ENCODE results near the gene MDM4. TPM values are rescaled to one million over a fixed set of nuclear protein-coding genes. Genes with fewer than 3 reads are reported as not detected.

Gene MDM4
- polyA plus RNA-seq, 2 of the 4 experiments (the other 2 are of a cell fraction): 4.6 to 48.9 TPM

DNA sequence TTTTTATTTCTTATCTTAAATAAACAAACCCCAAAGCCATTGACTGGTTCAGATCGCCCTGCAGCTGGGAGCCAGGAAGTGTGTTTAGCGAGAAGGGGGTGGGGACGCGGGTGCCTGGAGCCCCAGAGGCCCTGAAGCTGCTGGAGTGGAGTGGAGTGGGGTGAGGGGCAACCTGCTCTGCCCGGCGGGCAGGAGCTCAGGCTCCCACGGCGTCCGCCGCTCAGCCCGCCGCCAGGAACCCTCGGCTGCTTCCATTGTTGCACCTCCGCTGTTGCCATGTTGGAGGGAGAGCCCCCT is 22.3 kb upstream of the MDM4 start:
- H3K27ac ChIP-seq: peak overlapping the region; percentile 87 to 94
- POLR2A ChIA-PET: interaction anchor here (0.6 to 2.9 kb wide), 9 partner anchors 9 to 203 kb away, joined by 3 to 23 read pairs (median 5); partner anchors contain the start of gene MDM4
- peaks cover 24% of the 10 kb centered on the region; the same call in 2 of the 3 replicates for H3K4me1 ChIP-seq
- no peak for TF ChIP-seq CHD2 (IDR thresholded peaks at IDR 0.05; ENCODE audit: low read length, partially characterized antibody)
- no peak for TF ChIP-seq SMC3 (IDR thresholded peaks at IDR 0.05)
- no peak for TF ChIP-seq FOSL2 (IDR thresholded peaks at IDR 0.05)
- no peak for TF ChIP-seq FOSL2 (CRISPR knock-in tag; IDR thresholded peaks at IDR 0.05)
- TF ChIP-seq EHF (CRISPR knock-in tag; IDR thresholded peaks at IDR 0.05): no peak
- no peak for TF ChIP-seq FOSB (CRISPR knock-in tag; IDR thresholded peaks at IDR 0.05)
- TF ChIP-seq SREBF2 (IDR thresholded peaks at IDR 0.05): no peak
- TF ChIP-seq ZNF302 (CRISPR knock-in tag; IDR thresholded peaks at IDR 0.05): no peak
- no peak for TF ChIP-seq ZSCAN20 (CRISPR knock-in tag; IDR thresholded peaks at IDR 0.05)
- TF ChIP-seq KDM5A (IDR thresholded peaks at IDR 0.05): no peak
- TF ChIP-seq, protein P1, sequence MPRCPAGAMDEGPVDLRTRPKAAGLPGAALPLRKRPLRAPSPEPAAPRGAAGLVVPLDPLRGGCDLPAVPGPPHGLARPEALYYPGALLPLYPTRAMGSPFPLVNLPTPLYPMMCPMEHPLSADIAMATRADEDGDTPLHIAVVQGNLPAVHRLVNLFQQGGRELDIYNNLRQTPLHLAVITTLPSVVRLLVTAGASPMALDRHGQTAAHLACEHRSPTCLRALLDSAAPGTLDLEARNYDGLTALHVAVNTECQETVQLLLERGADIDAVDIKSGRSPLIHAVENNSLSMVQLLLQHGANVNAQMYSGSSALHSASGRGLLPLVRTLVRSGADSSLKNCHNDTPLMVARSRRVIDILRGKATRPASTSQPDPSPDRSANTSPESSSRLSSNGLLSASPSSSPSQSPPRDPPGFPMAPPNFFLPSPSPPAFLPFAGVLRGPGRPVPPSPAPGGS (IDR thresholded peaks at IDR 0.05): no peak
- TF ChIP-seq MAZ (IDR thresholded peaks at IDR 0.05; ENCODE audit: borderline replicate concordance, low read depth, low read length): no peak
- CTCF ChIA-PET: interaction anchor here (0.6 to 20.5 kb wide), 27 partner anchors 8 to 687 kb away, joined by 3 to 530 read pairs (median 5); partner anchors contain the start of gene MDM4
- FAIRE-seq (no peak), DNase-seq (ENCODE audit: low read depth in 1 of 2, low spot score in 1 of 2) (peak; percentile 45 to 58), ATAC-seq (peak; percentile 66 to 72; a peak in 5 of 6 replicates)
- WGBS (ENCODE audit: missing lambda C conversion rate): 3% methylated on average over 4 of the region's 14 CpGs
- H3K4me2 ChIP-seq: peak overlapping the region; percentile 94
- H3K9me3 ChIP-seq: no peaks in the 10 kb centered on the region
- H3K4me3 ChIP-seq: peak overlapping the region; percentile 70

DNA sequence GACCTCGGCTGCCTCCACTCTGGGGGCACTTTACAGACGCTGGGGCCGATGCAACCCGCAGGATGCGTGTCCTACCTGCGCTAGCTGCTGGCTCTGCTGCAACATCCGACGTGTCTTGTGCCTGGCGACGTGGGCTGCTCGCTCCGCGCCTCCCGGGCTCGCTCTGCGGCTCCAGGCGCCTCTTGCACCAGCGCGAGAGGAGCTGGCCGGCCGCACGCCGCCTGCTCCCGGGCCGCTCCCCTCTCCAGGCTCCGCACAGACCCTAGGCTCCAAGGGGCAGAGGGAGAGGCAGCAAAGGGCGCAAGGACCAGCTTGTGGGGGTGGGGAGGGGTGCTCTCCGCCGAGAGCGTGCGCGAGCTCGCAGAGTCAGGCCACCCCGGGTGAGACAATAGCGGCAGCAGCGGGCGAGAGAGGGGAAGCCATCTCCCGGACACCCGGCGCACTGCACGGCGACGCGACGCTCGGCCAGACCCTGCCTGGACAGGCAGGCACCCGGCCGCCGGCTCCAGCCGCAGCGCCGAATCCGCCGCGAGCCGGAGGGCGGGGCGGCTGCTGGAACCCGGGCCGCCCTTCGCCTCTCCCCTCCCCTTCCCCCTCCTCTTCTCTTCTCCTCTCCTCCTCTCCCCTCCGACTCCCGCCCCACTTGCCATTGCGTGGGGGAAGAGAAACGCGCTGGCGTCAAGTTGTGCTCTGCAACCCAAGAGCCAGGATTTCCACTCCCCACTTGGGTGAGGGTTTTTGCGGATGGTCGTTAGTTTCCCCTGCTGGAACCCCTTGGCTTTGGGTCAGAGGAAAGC is 21.7 kb upstream of the MDM4 start, which contains the start of gene PIK3C2B:
PIK3C2B (minus strand) TSS at position 525 of the 797 bp plus-strand sequence. CDS start 25,003 bp downstream, outside the sequence.
- peak; percentile 85 to 97 for DNase-seq (ENCODE audit: low read depth in 1 of 2, low spot score in 1 of 2)
- Histone ChIP-seq H3K27ac (peak within 1 kb of the TSS; percentile 87 to 94), H3K4me3 (peak within 1 kb of the TSS; percentile 70), H3K4me1 (peaks cover 24% of the 10 kb centered on the region; the same call in 2 of the 3 replicates), H3K9me3 (no peaks in the 10 kb centered on the region), H3K4me2 (peak within 1 kb of the TSS; percentile 94)
- no peak for FAIRE-seq
- 1% methylated on average over 34 of the region's 69 CpGs for WGBS (ENCODE audit: missing lambda C conversion rate)
- peak; percentile 95 to 97 for ATAC-seq
- CTCF ChIA-PET: interaction anchor here (0.6 to 20.5 kb wide), 28 partner anchors 8 to 687 kb away, joined by 3 to 530 read pairs (median 5); partner anchors contain the start of gene MDM4
- POLR2A ChIA-PET: interaction anchor here (0.8 to 2.9 kb wide), 9 partner anchors 9 to 117 kb away, joined by 3 to 23 read pairs (median 5); partner anchors contain the start of gene MDM4
- TF ChIP-seq RAD21 (conservative IDR thresholded peaks at IDR 0.05 in 1 of 2, IDR thresholded peaks at IDR 0.05 in 1 of 2) (peak; percentile 26 to 55; a peak in 3 of 5 replicates), NR3C1 (IDR thresholded peaks at IDR 0.05) (no peak), FOSL2 (IDR thresholded peaks at IDR 0.05) (no peak), FOSL2 (CRISPR knock-in tag; IDR thresholded peaks at IDR 0.05) (no peak), SMC3 (IDR thresholded peaks at IDR 0.05) (peak; percentile 55), RCOR1 (IDR thresholded peaks at IDR 0.05; ENCODE audit: low read depth, low read length) (no peak), JUN (IDR thresholded peaks at IDR 0.05) (peak in 1 of 2 experiments; percentile 73; a peak in 3 of 5 replicates), NFE2L2 (conservative IDR thresholded peaks at IDR 0.05; ENCODE audit: low read length) (no peak), EHF (CRISPR knock-in tag; IDR thresholded peaks at IDR 0.05) (no peak), FOXS1 (CRISPR knock-in tag; IDR thresholded peaks at IDR 0.05) (no peak), EP300 (IDR thresholded peaks at IDR 0.05) (no peak), ZFP36 (IDR thresholded peaks at IDR 0.05; ENCODE audit: borderline replicate concordance, partially characterized antibody) (no peak), HDAC2 (IDR thresholded peaks at IDR 0.05) (no peak), FOSB (CRISPR knock-in tag; IDR thresholded peaks at IDR 0.05) (no peak), KDM5A (IDR thresholded peaks at IDR 0.05) (no peak), NPAS2 (CRISPR knock-in tag; IDR thresholded peaks at IDR 0.05; ENCODE audit: borderline replicate concordance) (no peak)
- TF ChIP-seq, protein P2, sequence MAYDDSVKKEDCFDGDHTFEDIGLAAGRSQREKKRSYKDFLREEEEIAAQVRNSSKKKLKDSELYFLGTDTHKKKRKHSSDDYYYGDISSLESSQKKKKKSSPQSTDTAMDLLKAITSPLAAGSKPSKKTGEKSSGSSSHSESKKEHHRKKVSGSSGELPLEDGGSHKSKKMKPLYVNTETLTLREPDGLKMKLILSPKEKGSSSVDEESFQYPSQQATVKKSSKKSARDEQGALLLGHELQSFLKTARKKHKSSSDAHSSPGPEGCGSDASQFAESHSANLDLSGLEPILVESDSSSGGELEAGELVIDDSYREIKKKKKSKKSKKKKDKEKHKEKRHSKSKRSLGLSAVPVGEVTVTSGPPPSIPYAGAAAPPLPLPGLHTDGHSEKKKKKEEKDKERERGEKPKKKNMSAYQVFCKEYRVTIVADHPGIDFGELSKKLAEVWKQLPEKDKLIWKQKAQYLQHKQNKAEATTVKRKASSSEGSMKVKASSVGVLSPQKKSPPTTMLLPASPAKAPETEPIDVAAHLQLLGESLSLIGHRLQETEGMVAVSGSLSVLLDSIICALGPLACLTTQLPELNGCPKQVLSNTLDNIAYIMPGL (CRISPR knock-in tag; IDR thresholded peaks at IDR 0.05; ENCODE audit: borderline replicate concordance): no peak
- TF ChIP-seq, protein P3, sequence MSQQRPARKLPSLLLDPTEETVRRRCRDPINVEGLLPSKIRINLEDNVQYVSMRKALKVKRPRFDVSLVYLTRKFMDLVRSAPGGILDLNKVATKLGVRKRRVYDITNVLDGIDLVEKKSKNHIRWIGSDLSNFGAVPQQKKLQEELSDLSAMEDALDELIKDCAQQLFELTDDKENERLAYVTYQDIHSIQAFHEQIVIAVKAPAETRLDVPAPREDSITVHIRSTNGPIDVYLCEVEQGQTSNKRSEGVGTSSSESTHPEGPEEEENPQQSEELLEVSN (IDR thresholded peaks at IDR 0.05; ENCODE audit: borderline replicate concordance, low read depth): no peak; the same call in 1 of the 2 replicates
- TF ChIP-seq, protein P4, sequence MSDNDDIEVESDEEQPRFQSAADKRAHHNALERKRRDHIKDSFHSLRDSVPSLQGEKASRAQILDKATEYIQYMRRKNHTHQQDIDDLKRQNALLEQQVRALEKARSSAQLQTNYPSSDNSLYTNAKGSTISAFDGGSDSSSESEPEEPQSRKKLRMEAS (IDR thresholded peaks at IDR 0.05): peak; percentile 59; the same call in 1 of the 2 replicates
- TF ChIP-seq, protein P1 (IDR thresholded peaks at IDR 0.05): 0 out of 3 replicates have a peak, but pooled peaks have one; percentile 27
- TF ChIP-seq, protein P5, sequence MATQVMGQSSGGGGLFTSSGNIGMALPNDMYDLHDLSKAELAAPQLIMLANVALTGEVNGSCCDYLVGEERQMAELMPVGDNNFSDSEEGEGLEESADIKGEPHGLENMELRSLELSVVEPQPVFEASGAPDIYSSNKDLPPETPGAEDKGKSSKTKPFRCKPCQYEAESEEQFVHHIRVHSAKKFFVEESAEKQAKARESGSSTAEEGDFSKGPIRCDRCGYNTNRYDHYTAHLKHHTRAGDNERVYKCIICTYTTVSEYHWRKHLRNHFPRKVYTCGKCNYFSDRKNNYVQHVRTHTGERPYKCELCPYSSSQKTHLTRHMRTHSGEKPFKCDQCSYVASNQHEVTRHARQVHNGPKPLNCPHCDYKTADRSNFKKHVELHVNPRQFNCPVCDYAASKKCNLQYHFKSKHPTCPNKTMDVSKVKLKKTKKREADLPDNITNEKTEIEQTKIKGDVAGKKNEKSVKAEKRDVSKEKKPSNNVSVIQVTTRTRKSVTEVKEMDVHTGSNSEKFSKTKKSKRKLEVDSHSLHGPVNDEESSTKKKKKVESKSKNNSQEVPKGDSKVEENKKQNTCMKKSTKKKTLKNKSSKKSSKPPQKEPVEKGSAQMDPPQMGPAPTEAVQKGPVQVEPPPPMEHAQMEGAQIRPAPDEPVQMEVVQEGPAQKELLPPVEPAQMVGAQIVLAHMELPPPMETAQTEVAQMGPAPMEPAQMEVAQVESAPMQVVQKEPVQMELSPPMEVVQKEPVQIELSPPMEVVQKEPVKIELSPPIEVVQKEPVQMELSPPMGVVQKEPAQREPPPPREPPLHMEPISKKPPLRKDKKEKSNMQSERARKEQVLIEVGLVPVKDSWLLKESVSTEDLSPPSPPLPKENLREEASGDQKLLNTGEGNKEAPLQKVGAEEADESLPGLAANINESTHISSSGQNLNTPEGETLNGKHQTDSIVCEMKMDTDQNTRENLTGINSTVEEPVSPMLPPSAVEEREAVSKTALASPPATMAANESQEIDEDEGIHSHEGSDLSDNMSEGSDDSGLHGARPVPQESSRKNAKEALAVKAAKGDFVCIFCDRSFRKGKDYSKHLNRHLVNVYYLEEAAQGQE (IDR thresholded peaks at IDR 0.05): 0 out of 2 replicates have a peak, but pooled peaks have one; percentile 2

Data from A549 (cell line).